Activated CD8-positive, alpha-beta memory T cell treated with anti-CD3 and anti-CD28 coated beads, Interleukin-2, amount 50 U/mL, for 4 hours (primary cell): Measurements from ENCODE around the gene IL34.
"Not testable (repeated sequence)": the region's sequence is repeated elsewhere in the genome, so short reads cannot be mapped to it uniquely, and the experiment has no call there.

ENCODE experiments used
- DNase-seq: peaks from one replicate; pipeline ENCODE4 v3.0.0-alpha.2; 2020

IL34 gene

GRCh38 chr16:70659953-70660671 is 13.8 kb downstream of the IL34 start:
- DNase-seq, result no peak

GRCh38 chr16:70660672-70661350 is 14.5 kb downstream of the IL34 start:
- DNase-seq, result no peak

- DNase-seq, result no peak
Measured at GRCh38 chr16:70661534-70661917, 15.2 kb downstream of the IL34 start.

- DNase-seq, result no peak
Measured at GRCh38 chr16:70661918-70662641, 15.7 kb downstream of the IL34 start.

GRCh38 chr16:70662991-70663523 is 16.7 kb downstream of the IL34 start:
- DNase-seq, result no peak

GRCh38 chr16:70663524-70664324 is 17.4 kb downstream of the IL34 start:
- DNase-seq, result no peak

GRCh38 chr16:70664325-70665112 is 18.2 kb downstream of the IL34 start:
- no peak for DNase-seq

- DNase-seq, result no peak
Measured at GRCh38 chr16:70665113-70665694, 18.8 kb downstream of the IL34 start.

- no peak for DNase-seq
Measured at GRCh38 chr16:70665806-70666735, 19.7 kb downstream of the IL34 start.

GRCh38 chr16:70670175-70670574 is 23.8 kb downstream of the IL34 start:
- no peak for DNase-seq

GRCh38 chr16:70670938-70671337 is 24.6 kb downstream of the IL34 start:
- DNase-seq, result not testable (repeated sequence)

GRCh38 chr16:70674221-70675014 is 28.1 kb downstream of the IL34 start:
- DNase-seq, result no peak

- no peak for DNase-seq
Measured at GRCh38 chr16:70675851-70676513, 29.6 kb downstream of the IL34 start.

- no peak for DNase-seq
Measured at GRCh38 chr16:70676675-70677498, 30.5 kb downstream of the IL34 start.

- no peak for DNase-seq
Measured at GRCh38 chr16:70677499-70678120, 31.3 kb downstream of the IL34 start.

GRCh38 chr16:70678121-70678897 is 31.9 kb downstream of the IL34 start:
- DNase-seq, result no peak
